Measurements from ENCODE around the gene HORMAD2.
"Not testable (repeated sequence)": the region's sequence is repeated elsewhere in the genome, so short reads cannot be mapped to it uniquely, and the experiment has no call there.

HORMAD2 gene

GRCh38 chr22:30193031-30193775, 112.9 kb downstream of the HORMAD2 start:
- no peak for DNase-seq

GRCh38 chr22:30195245-30196140, 115.2 kb downstream of the HORMAD2 start:
- DNase-seq, result no peak

GRCh38 chr22:30196141-30196879, 116.0 kb downstream of the HORMAD2 start:
- DNase-seq, result peak; percentile 96

GRCh38 chr22:30196880-30197336, 116.6 kb downstream of the HORMAD2 start:
- no peak for DNase-seq

- DNase-seq, result no peak
Measured at GRCh38 chr22:30197389-30197788, 117.1 kb downstream of the HORMAD2 start.

- DNase-seq, result no peak
Measured at GRCh38 chr22:30198152-30198825, 118.0 kb downstream of the HORMAD2 start.

GRCh38 chr22:30198921-30199320, 118.7 kb downstream of the HORMAD2 start:
- no peak for DNase-seq

GRCh38 chr22:30200905-30201304, 120.6 kb downstream of the HORMAD2 start:
- DNase-seq, result not testable (repeated sequence)

GRCh38 chr22:30201945-30202344, 121.7 kb downstream of the HORMAD2 start:
- no peak for DNase-seq

GRCh38 chr22:30202531-30203006, 122.3 kb downstream of the HORMAD2 start:
- no peak for DNase-seq

- no peak for DNase-seq
Measured at GRCh38 chr22:30204015-30204741, 123.9 kb downstream of the HORMAD2 start.

GRCh38 chr22:30204742-30205111, 124.5 kb downstream of the HORMAD2 start:
- no peak for DNase-seq

GRCh38 chr22:30205281-30206115, 125.2 kb downstream of the HORMAD2 start:
- peak; percentile 80 for DNase-seq

GRCh38 chr22:30206944-30207343, 126.7 kb downstream of the HORMAD2 start:
- no peak for DNase-seq

- DNase-seq, result no peak
Measured at GRCh38 chr22:30208631-30209603, 128.7 kb downstream of the HORMAD2 start.

- DNase-seq, result no peak
Measured at GRCh38 chr22:30209642-30210041, 129.4 kb downstream of the HORMAD2 start.

GRCh38 chr22:30210235-30210909, 130.1 kb downstream of the HORMAD2 start:
- no peak for DNase-seq

- DNase-seq, result no peak
Measured at GRCh38 chr22:30211124-30211820, 131.0 kb downstream of the HORMAD2 start.
